ENCODE measurements around the gene KIAA0825.

Gene KIAA0825

DNA sequence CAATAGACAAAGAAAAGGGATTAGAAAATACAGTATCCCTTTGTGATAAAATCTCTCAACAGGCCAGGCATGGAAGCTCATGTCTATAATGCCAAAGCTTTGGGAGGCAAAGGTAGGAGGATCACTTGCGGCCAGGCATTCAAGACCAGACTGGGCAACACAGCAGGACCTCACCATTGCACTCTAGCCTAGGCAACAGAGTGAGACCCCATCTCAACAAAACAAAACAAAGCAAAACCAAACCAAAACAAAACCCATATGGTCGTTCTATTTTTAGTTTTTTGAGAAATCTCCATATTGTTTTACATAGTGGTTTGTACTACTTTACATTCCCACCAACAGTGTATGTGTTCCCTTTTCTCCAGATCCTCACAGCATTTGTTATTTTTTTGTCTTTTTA, 193.0 kb downstream of the KIAA0825 start:
- no peak for DNase-seq

DNA sequence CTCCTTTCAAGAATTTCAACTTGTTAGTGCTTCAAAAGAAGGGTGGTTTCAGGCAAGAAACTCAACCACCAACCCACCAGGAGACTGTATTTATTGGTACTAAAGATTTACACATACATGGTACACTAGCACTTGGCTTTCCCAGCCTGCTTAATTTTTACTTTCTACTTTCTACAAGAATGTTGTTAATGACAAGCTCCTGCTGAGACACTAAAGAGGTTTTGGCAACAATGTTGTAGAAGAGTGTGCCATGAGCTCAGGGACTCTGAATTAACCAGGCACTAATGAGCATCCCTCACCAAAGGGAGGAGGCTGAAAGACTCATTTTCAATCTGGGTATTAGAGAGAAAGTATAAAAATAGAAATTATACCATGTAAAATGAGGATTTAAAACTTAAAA, 195.0 kb downstream of the KIAA0825 start:
- DNase-seq, result no peak

DNA sequence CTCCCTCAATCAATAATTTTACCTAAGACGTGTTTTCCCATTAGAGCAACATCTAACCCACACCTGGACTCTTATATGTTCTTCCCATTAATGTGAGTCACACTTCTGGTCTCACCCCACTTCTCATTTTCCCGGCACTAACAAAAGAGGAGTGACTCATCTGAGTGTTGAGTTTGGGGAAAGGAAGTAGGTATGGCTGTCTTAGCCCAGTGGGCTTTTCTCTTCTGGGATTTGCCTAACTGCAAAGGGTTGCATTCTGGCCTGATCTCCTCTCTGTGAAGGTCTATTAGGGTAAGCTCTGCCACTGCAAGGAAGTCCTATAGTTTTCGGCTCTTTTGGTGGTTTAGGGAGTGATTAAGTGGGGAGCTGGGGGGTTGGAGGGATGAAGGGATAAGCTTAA, 195.6 kb downstream of the KIAA0825 start:
- DNase-seq, result no peak

DNA sequence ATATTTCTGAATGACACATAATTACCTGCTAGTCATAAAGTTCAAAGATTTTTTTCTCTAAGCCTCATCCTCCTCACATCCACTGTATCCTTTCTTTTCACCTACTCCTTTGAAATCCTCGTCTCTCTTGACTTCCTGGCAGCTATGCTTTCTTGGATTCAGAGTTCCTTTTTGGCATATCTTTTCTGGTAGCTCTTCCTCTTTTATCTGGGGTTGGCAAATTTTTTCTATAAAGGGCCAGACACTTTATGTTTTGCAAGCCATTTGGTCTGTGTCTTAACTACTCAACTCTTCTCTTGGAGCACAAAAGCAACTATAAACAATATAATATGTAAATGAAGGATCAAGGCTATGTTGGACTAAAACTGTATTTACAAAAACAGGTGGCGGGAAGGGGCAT, 197.5 kb downstream of the KIAA0825 start:
- DNase-seq, result no peak

DNA sequence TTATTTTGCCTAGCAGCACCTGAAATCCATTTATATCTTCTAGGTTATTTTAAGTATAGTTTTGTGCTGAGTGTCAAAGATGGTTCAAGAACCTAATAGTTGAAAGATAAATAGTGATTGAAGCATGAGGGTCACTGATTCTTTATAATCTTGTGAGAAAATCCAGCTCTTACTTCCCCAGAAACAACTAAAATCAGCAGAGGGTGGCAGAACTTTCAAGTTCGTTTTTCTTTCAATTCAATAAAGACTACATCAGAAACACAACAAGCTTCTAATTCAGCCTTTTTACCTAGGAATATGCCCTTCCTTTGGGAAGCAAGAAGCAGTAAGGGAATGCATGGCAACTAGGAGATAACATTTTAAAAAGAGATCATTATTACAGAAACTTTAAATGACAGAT, 202.6 kb downstream of the KIAA0825 start:
- no peak for DNase-seq

DNA sequence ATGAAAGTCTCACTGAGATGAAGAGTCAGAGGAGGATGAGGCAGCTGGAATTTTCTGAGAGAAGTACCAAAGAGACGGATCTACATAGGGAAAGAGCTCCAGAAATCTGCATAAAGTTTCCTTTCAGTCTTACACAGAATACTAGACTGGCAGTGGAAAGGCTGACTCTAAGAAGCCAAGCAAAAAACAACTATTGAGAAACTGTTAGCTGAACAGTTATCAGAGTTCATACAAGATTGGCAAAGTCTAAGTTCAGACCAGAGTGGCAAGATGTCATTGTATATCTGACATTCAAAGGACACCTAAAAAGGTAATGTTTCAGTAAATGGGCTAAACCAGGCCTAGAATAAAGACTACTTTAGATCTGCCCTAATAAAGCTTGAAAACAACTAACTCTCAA, 209.0 kb downstream of the KIAA0825 start:
- DNase-seq, result no peak

DNA sequence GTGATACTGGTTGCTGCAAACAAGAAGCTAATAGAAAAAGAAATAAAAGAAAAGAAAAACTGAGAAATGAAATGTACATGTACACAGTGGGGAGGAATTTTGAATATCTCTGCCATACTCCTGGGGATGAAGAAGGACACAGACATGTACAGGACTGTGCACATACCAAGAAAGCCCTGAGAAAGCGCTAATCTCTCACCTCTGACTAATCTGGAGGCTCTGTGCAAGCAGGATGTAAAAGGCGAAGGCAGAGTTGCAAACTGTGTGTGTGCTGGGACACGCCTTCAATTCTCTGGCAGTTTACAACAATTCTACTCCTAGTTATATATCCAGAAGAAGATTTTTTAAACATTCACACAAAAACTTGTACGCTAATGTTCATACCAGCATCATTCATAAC, 211.4 kb downstream of the KIAA0825 start:
- DNase-seq, result no peak

DNA sequence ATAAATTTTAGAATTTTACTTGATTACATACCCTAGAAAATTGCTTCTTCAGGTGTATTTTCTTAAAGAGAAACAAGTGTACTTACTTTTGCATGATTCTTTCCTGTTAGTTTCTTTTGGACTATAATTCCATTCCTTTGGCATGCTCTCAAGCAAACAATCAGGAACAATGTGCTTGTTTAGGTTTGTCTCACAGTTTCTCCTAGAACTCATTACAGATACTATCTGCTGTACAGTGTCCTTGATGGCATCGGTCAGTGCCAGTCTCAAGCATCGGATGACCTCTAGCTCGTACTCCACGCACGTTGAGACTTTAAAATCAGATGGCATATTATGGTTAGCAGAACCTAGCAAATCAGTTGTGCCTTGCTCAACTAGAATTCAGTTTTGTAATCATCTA, 214.9 kb downstream of the KIAA0825 start:
- no peak for DNase-seq

DNA sequence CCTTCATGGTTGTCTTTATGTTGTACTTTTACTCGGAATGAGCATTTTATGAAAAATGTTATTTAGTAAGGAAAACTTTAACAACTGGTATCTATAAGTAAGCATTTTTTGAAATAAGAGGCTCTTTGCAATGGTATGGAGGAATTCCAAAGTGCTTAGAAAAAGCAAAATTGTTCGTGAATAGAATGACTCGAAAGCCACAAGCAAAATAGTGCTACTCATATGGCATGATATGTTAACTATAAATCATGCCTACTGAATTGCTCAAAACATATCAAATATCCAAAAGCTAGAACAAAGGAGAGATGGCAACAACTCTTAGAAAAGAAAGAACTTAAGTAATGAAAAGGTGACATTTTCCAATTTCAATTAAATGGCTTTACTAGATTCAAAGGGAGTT, 216.3 kb downstream of the KIAA0825 start:
- DNase-seq, result no peak

DNA sequence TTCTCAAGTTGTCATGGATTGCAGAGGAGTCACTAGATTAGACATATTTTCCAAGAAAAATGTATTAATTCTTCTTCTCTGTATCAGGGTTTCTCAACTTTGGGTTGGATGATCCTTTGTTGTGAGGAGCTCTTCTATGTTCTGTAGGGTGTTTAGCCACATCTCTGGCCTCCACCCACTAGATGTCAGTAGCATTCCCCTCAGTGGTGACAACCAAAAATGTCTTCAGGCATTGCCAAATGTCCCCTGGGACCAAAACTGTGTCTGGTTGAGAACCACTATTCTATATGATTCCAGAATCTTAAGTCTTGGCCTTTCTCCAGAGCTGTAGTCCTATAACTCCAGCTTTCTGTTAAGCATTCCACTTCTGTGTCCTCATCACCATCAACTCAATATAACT, 220.9 kb downstream of the KIAA0825 start:
- no peak for DNase-seq

DNA sequence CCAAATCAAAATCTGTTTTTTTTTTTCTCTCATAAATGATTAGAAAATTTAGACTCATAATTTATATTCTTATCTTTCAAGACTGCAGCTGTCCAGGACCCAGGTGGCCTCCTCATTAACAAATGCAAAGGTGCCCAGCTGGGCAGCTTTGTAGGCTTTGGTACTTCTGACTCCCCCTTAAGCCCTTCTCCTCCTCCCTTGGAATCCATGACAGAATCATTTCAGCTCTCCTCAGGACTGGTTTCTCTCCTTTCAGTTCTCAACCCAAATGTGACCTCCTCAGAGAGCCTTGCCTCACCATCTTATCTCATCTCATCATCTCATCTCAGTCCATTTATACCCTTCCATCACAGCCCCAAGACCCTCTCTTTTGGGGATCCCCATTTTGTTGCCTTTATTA, 221.7 kb downstream of the KIAA0825 start:
- DNase-seq, result no peak

DNA sequence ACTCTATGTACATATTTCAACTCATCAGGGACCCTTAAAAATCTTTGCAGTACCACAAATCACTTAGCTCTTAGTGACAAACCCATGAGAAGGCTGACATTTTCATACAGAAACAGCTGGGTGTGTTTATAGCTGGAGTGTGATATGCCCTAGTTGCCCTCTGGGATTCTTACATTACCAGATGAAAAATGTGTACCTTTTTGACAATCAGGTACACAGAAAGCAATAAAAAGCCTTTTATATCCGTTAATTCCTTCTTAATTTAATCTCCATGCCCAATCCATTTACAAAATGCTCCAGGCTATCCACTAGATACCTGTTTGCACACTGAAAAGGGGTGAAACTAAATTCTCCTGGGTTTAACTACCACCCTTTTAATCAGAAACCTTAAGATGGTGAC, 222.9 kb downstream of the KIAA0825 start:
- DNase-seq, result no peak

DNA sequence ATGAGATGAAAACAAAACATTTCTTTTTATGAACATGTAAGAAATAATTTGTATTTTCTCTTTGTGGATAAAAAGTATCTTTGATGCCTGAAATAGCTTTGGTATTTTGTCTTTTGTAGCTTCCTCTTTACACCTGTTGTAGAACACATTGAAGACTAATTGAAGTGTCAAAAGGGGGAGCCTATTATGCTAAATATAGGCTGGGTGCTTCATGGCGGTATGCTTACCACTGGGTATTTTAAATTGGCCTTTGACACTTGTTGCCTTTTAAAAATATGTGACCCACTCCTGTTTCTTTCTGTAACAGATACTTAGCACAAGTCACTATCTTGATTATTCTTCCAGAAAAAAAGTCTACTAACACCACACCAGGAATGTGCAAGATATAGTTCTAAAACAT, 226.4 kb downstream of the KIAA0825 start:
- DNase-seq, result no peak

DNA sequence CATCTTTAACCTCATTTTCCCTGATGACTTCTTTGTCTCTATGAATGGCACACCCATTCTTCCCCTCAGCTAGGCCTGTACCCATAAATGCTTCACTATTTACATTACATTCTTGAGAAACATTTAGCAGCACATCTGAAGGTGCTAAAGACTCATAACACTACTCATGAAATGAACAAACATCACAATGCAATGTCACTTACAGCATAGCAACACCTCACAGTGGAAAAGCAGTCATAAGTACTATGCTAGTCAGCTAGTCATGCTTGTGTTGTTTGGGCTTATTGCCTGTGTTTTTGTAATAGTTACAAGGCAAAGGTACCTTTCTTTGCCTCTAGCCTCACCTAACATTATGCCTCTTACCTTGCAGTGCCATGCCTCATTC, 228.9 kb downstream of the KIAA0825 start:
- DNase-seq, result no peak

DNA sequence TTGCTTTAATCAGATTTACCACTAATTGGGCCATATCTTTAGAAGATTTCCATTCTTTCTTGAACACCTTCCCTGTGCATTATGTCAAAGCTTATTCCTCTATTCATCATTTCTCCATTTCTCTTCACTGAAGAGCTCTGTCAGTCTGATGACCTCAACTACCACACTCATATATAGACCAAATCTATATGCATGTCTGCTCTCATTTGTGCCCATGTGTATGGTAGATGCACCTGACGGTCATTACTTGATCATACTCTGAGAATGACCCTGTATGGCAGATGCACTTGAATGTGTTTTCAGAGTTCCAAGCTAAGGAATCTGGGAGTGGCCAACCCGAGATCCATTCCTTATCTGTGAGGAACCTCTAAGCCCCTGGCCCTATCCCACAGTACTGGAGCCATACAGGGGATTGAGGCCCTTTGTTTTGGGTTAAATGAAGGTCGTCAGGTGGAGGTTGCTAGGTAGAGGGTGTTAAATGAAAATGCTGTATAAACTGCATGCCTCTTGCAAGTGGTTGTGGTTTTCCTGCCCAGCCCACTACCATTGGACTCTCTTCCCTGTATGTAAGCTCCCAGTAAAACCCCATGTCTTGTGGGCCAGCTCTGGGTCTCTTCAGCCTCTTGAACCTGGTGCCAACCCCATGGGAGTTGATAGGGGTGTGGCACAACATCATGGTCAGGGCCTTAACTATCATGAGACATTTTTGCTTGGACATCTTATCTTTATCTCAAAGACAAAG, 229.5 kb downstream of the KIAA0825 start:
- DNase-seq, result no peak

DNA sequence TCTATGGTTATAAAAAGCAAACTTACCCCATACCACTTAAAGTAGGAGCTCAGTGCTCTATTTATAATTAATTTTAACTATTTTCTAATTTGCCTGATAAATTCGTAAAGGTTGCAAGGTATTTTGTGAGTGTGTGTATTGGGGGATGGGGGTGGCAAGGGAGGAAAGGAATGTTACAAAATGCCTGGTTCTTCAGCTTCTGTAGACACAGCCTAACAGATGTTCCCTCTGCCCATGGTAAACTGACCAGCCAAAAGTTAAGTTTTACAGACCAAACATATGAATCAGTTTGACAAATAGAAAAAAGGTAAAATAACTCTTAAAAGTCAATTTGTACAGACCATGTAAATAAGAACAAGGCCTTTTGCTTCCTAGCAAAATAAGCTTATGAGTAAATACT, 232.6 kb downstream of the KIAA0825 start:
- DNase-seq, result no peak

DNA sequence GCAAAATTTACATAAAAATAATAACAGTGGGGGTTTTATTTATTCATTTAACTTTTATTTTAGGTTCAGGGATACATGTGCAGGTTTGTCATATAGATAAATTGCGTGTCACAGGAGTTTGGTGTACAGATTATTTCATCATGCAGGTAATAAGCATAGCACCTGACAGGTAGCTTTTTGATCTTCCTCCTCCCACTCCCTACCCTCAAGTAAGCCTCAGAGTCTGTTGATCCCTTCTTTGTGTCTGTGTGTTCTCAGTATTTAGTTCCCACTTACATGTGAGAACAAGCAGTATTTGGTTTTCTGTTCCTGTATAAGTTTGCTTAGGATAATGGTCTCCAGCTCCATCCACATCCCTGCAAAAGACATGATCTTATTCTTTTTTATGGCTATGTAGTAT, 240.3 kb downstream of the KIAA0825 start:
- no peak for DNase-seq

DNA sequence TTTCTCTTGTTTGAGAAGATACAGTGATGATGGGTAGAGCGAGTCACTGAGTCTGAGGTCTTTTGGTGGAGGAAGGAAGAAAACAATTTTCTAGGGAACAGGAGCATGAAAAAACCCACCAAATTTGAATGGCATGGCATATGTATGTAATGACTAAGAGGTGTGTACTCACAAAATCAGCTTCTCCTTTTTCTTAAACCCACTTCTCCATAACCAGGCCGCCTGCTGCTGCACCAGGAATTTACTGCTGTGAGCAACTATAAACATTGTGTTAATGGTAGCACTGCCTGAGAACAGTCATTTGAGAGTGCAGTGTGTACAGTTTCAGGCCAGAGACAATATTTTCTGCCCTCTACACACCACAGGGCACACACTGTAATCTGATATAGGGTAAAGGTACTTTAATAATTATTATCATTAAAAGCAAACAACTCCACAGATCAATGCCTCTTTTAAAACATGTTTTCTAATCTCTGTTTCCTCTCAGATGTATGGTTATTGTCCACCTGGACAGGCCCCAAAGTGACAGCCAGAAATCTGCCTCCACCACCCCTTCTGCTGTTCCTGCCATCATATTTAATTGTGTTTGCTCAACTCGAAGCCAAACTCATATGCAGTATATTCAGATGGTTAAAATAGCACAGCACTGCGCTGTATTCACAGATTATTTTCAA, 241.6 kb downstream of the KIAA0825 start:
- no peak for DNase-seq

DNA sequence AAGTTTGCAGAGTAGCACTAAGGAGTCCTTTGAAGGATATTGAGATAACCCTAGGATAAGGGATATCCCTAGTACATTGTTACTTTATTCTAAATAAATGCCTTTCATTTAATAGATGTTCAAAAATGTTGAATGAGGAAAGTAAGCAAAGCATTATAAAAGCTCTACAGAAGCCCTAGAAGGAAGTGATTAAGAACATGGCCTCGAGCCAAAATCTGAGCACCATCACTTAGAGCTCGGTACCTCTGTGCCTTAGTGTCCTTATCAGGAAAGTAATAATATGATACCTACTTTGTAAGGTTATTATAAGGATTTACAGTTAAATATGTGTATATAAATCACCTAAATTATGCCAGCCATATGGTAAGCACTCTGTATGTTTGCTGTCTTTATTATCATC, 242.6 kb downstream of the KIAA0825 start:
- no peak for DNase-seq

DNA sequence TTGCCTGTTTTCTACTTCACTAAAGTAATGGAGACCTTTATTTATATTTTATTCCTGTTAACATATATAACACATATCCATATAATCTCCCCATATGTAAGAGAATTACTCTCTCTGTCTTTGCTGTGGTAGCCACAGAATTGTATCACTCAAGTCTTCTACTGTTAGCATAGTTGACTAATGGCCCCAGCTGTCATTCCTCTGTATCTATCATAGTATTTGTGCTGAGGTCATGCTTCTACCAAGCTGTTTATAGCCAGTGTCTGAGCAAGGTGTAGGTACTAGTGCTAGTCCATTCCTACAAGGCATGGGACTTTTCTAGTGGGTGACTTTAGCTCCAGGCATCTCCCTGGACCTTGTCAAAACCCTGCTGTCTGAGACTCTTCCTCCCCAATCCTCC, 244.1 kb downstream of the KIAA0825 start:
- no peak for DNase-seq

DNA sequence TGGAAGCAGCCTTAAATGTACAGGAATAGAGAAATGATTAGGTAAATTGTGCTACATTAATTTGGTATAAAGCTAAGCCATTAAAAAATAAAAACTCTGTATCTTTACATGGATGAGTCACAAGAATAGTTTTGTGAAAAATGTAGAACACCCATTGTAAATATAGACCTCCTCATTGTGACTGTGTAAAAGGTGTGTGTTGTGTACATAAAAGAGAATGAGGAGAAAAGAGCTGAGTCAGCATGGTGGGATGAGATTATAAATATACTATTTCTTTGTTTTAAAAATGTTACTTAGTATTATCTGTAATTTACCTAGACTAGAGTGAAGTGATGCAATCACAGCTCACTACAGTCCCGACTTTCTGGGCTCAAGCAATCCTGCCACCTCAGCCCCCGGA, 250.5 kb downstream of the KIAA0825 start:
- no peak for DNase-seq

DNA sequence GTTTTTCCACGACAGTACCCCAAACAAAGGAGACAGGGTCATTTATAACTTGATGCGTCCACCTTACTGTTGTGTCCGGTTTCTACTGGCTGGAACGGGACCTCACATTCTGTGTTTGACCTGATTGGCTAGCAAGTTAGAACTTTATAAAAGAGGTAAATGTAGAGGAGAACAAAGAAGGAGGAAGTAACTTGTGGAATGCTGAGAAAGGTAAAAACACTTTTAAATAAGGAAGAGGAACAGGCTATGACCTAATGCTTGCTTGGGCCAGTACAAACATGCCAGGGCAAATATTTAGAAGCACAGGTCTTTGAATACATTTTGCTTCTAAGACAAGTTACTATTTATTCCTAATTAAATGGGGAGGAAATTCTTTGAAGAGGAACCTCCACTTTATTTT, 251.6 kb downstream of the KIAA0825 start:
- no peak for DNase-seq

DNA sequence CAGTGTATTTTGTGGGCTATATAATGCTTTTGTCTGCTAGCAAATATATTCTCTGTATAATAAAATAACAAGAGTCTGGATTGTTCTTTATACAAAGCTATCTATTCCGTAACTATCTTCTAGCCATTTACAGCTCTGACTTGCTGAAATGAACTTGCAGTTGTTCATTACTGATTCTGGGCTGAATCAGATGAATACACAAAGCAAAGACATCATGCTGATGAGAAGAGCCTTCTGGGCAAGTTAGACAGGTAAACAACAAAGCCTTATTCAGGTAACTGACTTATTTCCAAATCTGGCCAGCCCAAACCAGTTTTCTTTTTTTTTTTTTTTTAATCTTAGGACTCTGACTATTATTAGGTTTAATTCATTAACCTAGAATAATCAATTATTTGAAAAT, 255.5 kb downstream of the KIAA0825 start:
- DNase-seq, result no peak

DNA sequence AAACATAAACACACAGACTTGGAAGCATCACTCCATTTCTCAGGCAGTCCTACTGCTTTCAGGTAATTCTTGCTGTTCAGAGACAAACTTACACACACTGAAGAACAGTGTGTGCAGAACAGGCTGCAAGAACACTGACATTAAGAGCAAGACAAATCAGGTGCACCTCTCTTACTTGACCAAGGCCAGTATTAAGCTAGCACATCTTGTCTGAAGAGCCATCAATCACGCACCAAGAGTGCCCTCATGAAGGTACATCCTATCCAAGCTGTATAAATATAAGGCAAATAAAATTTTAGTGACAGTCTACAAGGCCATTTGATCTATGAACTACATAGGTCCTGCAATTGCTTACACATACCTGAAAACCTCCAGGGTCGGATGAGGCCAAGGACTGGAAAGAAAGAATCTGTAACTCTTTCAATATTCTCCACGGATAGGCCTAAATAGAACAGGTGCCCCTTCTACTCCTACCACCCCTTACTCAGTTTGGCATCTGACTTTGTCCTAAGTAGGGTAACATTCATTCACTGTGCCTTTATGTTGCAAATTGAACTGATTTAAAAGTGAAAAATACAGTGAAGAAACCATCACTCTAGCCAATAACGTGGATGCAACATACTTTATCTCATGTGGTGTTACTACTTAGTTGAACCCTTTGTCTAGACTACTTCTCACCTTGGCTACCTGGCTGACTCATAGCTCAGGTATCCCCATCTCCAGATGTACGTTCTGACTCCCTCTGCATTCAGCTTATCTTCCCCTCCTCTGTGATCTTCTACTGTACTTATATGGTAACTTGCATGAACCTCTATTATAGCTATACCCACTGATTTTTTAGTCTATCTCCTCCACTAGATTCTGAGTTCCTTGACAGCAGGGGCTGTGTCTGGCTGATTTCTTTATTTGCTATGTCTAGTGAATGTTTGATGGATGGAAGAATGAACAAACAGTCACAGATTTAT, 256.3 kb downstream of the KIAA0825 start:
- no peak for DNase-seq
